Kidney (tissue), 14 donors: ENCODE results near the gene IFTAP. TPM values are rescaled to one million over a fixed set of nuclear protein-coding genes. Genes with fewer than 3 reads are reported as not detected.

Source experiments
- DNase-seq, 5 donors: peaks; one replicate each; pipeline ENCODE4 v3.0.0-alpha.2; 2013 to 2020
- FAIRE-seq: peaks from 2 replicates; lab custom pipeline; 2012; peaks lifted over from hg19 to GRCh38; lab: Jason Lieb, UNC
- H3K27ac ChIP-seq, 2 donors: one replicate each; pipeline ENCODE4 v1.7.0; 2013; ENCODE audit warnings: low read depth in 2 of 2, low read length in 2 of 2, inconsistent platforms in 1 of 2
- H3K27me3 ChIP-seq: one replicate; pipeline ENCODE4 v1.7.1; 2013; ENCODE audit warnings: low read length, inconsistent platforms; ENCODE audit not compliant: control insufficient read depth, insufficient read depth
- H3K36me3 ChIP-seq, 3 donors: one replicate each; pipeline versions ENCODE4 v1.7.0 to v1.7.1; 2013; ENCODE audit warnings: low read length in 3 of 3, control low read depth in 1 of 3, inconsistent platforms in 1 of 3; ENCODE audit not compliant: insufficient read depth in 3 of 3, control insufficient read depth in 2 of 3
- H3K4me1 ChIP-seq, 3 donors: one replicate each; pipeline versions ENCODE4 v1.7.0 to v1.7.1; 2013; ENCODE audit warnings: low read length in 3 of 3, inconsistent platforms in 1 of 3, low read depth in 1 of 3; ENCODE audit not compliant: control insufficient read depth in 2 of 3, insufficient read depth in 2 of 3
- H3K4me3 ChIP-seq, 3 donors: one replicate each; pipeline versions ENCODE4 v1.7.0 to v1.8.1; 2013; ENCODE audit warnings: low read length in 3 of 3, control low read depth in 1 of 3, inconsistent platforms in 1 of 3
- H3K9ac ChIP-seq, 3 donors: one replicate each; pipeline versions ENCODE4 v1.7.0 to v1.7.1; 2013; ENCODE audit warnings: low read length in 3 of 3, control low read depth in 1 of 3, inconsistent platforms in 1 of 3
- H3K9me3 ChIP-seq, 3 donors: one replicate each; pipeline versions ENCODE4 v1.7.0 to v1.7.1; 2013; ENCODE audit warnings: low read length in 3 of 3, control low read depth in 1 of 3, inconsistent platforms in 1 of 3; ENCODE audit not compliant: control insufficient read depth in 2 of 3, insufficient read depth in 1 of 3
- CTCF ChIP-seq: IDR thresholded peaks from 3 replicates; pipeline ENCODE4 v1.5.1; 2012; ENCODE audit warnings: mild to moderate bottlenecking, moderate library complexity, borderline replicate concordance; ENCODE audit not compliant: insufficient read depth; ENCODE audit errors: extremely low read depth
- intact Hi-C: fragments of 100-400 bp; cut with DNase I; formaldehyde crosslinking; loops from one replicate; pipeline ENCODE4 v1.11.1; 2022
- polyA plus RNA-seq: library from polyadenylated mRNA; stranded (reverse); fragments of 350-450 nt; fragmentation: Illumina TruSeq; extraction: RNeasy Lipid Tissue Mini Kit (QIAGEN cat#74804); gene quantifications from one replicate; pipeline ENCODE4 v1.2.3, GENCODE V29; 2014; ENCODE audit warnings: low read depth, low replicate concordance; ENCODE audit not compliant: insufficient read depth
- total RNA-seq: library from RNA; stranded (reverse); fragmentation: NEBNext Ultra II Directional; extraction: Animal tissue kit (Norgen Biotek cat#: 25700); gene quantifications from one replicate; pipeline ENCODE4 v1.2.1, GENCODE V29; 2021
- donor health status: control.
- donor health status: control.
- donor health status: control.
- donor health status: control.
- donor health status: control.
- donor health status: DM: yes; HTN: yes; CAD: no.
- donor health status: Normal renal cell carcinoma (clear cell type).

Gene IFTAP
- total and polyA plus RNA-seq, 2 donors from 2014 or later, result 13.4 to 49.3 TPM

DNA sequence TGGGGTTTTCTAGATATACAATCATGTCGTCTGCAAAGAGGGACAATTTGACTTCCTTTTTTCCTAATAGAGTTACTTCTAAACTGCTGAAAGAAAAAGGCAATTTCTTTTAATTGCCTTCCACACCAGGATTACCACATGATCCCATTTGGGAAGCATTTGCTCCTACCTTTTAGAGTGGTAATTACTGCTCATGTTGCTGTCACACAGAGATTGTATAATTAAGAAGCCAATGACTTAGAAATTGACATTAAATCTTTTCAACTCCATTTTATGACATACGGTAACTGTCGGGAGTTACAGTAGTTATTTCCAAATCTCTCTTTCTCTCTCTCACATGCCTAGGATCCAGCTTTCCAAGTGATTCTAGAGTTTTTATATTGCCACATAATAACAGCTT lies 21.5 kb downstream of the IFTAP start:
- H3K9ac ChIP-seq, result no peak overlapping the region
- intact Hi-C loops, result no loop called here
- no peak for TF ChIP-seq CTCF
- no peak overlapping the region for H3K4me3 ChIP-seq
- no peak overlapping the region for H3K27ac ChIP-seq
- FAIRE-seq (no peak), DNase-seq (no peak)
- peaks cover 0 to 4% (median 2%) of the 10 kb centered on the region in 3 donors for H3K4me1 ChIP-seq
- no peaks in the 10 kb centered on the region for H3K27me3 ChIP-seq
- no peaks in the 10 kb centered on the region for H3K36me3 ChIP-seq
- no peaks in the 10 kb centered on the region for H3K9me3 ChIP-seq

DNA sequence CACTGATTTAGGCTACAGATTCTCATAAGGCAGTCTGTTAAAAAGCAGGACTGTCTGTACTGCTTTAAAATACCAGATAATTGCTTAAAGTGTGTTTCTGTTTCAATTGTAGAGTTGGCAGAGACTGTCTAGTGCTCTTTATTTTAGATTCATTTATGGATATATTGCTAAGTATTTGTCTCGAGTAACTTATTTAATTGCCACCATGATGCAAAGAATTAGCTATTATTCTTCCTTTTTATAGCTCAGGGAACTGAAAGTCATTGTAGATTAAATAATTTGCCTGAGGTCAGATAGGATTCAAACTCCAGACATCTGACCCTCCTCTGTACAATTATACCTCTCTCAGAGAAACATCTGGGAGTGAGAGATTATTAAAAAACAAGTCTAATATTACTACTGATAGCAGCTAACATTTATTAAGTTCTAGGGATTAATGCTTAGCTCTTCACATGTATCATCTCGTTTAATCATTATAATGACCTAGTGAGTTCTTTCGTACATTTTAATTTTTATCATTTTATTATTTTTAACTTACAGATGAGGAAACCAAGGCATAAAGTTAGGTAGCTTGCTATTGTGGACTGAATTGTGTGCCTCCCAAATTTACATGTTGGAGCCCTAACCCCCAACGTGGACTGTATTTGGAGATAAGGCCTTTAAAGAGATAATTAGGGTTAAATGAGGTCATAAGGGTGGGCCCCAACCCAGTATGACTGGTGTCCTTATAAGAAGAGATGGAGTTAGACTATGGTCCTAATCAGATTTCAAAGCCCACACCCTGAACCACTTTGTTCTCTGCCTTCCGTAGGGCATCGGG lies 23.5 kb downstream of the IFTAP start:
- Histone ChIP-seq H3K4me3 (no peak overlapping the region), H3K27me3 (no peaks in the 10 kb centered on the region), H3K9me3 (no peaks in the 10 kb centered on the region), H3K27ac (no peak overlapping the region), H3K36me3 (no peaks in the 10 kb centered on the region), H3K4me1 (peaks cover 0 to 4% (median 2%) of the 10 kb centered on the region in 3 donors), H3K9ac (no peak overlapping the region)
- intact Hi-C loops, result no loop called here
- DNase-seq (no peak), FAIRE-seq (no peak)
- no peak for TF ChIP-seq CTCF

DNA sequence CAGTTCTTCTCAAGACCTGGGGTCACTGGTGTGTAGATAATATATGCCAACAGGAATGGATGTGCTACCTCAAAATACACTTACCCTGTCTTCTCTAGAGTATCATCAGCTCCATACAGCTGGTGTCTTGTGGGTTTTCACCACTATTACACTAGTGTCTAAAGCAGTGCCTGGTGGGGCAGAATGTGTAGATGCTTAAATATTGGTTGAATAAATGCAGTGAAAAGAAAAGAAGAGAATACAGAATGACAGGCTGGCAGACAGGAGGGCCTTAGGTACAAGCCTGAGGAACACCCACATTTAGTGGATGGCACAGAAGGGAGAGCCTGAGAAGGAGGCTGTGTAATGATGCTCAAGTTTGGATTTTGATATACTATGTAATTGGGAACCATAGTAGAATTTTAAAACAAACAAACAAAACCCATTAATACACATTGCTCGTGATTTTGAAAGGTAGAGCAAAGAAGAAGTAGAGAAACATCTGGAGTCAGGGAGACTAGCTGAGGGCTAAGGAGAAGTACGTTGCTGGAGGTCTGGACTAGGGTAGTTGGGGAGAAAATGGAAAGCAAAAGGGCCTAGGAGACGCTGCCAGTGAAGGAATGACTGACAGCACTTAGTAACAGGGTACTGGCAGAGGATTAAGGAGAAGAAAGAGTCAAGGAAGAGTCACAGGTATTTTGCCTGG lies 24.2 kb downstream of the IFTAP start:
- intact Hi-C loops, result no loop called here
- Histone ChIP-seq H3K9ac (no peak overlapping the region), H3K4me3 (no peak overlapping the region), H3K27me3 (no peaks in the 10 kb centered on the region), H3K9me3 (no peaks in the 10 kb centered on the region), H3K36me3 (no peaks in the 10 kb centered on the region), H3K27ac (no peak overlapping the region), H3K4me1 (peaks cover 0 to 4% (median 2%) of the 10 kb centered on the region in 3 donors)
- no peak for FAIRE-seq
- no peak for TF ChIP-seq CTCF
- DNase-seq, result no peak
